Measurements from ENCODE around the gene CAMTA1.
"Not testable (repeated sequence)": the region's sequence is repeated elsewhere in the genome, so short reads cannot be mapped to it uniquely, and the experiment has no call there.

Gene CAMTA1

DNA sequence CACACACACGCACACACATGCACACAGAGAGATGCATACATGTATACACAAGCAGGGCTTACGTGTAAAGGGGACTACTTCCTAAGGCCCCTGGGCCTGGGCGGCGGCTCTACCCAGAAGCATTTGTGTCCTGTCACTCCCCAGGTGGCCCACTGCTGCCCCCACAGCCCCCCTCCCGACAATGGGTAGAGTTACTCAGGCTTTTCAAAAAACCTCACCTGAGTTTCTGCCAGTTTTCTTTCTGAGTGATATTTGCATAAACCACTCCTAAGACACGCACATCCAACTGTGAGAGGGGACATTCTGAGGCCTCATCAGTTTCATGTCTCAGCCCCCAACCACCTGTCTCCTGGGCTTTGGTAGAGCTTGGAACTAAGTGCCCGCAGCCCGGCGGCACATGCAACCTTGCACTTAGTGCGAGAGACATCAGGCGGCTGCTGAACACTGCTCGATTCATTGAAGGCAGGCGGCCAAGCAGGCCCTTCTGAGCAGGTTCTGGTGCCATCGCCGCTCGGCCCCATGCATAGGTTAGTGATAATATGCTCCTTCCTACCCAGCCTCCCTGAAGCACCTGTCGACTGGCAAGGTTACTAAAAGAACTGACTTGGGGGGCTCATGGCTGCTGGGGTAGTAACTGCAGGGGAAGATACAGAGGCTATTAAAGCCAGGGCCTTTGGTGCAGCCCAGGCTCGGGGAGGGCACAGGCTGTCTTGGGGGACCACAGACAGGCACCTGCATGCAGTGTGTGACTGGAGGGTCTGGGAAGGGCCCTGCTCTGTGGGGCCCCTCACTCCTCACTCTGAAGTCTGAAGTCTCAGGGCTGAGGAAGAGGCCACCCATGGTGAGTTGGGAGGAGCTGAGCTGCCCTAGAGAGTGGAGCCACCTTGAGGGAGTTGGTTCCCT, 621.6 kb downstream of the CAMTA1 start:
- DNase-seq = no peak

DNA sequence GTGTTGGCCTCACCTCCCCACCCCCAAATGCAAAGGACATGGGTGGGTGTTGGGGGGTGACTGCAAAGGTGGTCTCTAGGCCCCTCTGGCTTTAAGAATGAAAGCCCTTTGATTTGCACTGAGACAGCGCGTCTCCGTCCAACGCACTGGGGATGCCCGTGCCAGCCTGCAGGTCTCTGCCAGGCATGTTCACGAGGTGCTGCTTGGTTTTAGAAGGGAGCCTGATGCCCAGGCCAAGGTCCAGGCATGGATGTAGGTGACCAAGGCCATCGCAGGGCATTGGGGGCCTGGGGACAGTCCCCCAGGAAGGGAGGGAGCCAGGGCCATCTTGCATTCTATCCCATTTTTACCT, 622.3 kb downstream of the CAMTA1 start:
- DNase-seq = no peak

DNA sequence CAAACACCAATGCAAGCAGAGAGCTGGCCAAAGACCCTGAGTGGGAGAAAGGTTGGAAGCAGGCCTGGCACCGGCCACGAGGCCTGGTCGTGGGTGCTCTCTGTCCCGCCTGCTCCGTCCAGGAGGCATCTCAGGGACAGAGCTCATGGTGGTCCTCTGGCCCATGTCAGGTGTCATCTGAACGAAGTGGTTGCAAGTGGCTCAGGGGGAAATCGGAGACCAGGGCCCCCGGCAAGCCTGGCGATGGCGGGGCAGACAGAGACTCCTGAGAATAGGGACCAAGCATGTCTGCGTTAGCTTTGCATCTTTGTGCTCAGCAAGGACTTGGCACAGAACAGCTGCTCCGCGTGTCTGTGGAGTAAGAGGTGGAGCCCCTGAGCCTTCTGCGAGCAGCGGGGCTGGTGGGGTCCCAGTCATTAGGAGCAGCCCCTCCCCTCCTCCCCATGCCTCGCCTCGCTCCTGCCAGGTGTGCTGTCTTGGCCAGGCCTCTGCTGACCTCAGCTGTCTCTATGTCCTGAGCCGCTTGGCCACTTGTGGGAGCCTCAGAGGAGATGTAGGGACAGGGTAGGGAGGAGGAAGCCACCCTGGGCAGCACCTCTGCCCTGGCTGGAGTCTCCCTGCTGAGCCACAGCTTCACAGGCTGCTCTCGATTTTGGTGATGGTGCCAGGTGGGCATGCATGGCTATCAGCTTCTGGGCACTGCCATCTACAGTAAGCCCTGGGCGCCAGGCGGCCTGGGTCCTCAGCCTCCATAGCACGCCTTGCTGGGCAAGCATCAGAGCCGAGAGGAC, 622.9 kb downstream of the CAMTA1 start:
- no peak for DNase-seq

DNA sequence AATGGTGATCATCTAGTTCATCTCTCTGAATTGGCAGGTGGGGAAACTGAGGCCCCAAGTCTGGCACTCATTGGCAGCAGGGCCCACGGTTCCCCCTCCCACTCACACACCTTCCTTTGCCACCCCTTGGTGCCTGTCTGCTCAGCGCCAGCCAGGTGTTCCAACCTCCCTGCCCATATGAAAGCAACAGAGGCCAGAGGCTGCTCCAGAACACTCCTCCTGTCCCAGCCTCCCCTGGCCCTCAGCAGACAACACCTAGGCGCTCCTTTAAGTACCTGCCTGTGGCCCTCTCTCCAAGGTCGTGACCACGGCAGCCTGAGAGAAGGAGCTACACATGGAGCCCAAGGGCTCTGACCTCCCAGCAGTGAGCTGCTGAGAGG, 623.5 kb downstream of the CAMTA1 start:
- no peak for DNase-seq

DNA sequence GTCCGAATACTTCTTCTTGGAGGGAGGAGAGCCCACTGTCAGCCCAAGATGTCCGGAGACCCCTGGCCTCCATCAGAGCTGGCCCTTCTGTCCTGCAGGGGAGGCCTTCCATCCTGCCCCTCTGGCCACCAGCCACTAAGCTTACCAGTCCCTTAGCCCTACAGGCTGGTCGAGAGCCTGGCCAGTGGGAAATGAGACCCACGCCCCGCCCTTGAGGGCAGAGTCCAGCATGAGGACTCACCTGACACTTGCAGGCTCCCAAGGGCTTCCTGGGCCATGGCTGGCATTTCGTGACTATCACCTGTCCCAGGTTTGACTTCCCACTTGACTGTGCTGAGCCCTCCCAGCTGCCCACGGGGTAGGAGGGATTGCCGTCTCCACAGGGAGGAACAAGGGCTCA, 624.0 kb downstream of the CAMTA1 start:
- no peak for DNase-seq

DNA sequence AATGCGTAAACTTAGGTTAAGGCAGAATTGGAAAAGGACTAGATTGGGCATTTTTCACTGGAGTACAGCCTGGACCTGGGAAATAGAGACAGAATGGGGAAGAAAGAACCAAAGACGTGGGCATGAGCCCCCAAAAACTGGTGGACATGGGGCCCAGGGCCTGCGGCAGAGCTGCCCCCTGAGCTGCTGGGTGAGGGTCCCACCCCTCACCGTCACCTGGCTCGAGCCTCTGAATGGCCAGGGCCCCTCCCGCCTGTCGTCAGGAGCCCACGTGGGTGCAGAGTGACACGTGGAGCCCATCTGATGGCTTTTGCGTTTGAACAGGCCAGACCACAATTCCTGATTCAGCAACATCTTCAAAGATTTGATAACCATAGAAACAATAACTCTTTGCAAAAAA, 624.9 kb downstream of the CAMTA1 start:
- DNase-seq = no peak

DNA sequence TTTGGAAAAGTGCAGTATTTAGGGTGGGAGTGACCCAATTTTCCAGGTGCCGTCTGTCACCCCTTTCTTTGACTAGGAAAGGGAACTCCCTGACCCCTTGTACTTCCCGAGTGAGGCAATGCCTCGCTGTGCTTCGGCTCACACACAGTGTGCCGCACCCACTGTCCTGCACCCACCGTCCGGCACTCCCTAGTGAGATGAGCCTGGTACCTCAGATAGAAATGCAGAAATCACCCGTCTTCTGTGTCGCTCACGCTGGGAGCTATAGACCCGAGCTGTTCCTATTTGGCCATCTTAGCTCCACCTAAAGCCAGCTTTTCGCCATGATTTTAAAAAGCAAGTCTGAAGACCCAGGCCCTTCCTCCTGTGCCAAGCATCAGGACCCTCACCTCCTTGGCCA, 632.4 kb downstream of the CAMTA1 start:
- not testable (repeated sequence) for DNase-seq

DNA sequence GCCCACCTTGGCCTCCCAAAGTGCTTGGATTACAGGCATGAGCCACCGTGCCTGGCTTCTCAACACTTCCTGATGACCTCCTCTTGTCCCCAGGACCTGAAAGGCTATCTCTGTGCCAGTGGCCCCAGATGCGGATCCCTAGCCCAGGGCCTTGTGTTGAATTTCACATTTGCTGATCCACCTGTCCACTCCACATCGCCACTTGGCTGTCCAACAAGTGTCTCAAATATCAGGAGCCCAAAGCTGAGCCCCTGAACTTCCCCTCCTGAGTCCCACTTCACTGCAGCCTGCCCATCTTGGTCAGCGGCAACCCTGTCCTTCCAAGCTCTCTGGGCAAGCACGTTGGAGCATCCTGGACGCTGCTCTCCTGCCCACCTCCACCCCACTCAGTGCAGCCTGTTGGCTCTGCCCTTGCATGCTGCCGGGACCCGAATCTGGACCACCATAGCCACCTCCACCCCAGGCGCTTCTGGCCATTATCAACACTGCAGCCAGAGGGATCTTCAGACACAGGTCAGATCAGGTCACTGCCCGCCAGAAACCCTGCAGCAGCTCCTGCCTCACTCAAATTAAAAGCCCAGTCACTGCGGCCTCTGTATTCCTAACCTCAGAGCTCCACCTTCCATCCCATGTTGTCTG, 633.3 kb downstream of the CAMTA1 start:
- DNase-seq = no peak

DNA sequence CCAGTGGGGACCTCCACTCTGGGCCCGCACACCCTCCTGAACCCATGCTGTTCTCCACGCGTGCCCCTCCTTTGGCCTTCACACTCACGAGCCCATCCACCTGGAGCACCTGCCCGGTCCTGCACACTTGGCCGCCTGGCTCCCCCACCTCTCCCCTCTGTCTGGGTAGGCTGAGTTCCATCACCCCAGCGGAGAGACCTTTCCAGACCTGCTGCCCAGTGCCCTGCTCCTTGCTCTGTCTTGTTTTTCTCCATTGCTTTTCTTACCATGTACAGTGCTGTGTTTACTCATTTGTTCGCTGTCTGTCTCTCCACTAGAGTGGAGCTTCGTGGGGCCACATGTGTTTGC, 634.8 kb downstream of the CAMTA1 start:
- DNase-seq = no peak

DNA sequence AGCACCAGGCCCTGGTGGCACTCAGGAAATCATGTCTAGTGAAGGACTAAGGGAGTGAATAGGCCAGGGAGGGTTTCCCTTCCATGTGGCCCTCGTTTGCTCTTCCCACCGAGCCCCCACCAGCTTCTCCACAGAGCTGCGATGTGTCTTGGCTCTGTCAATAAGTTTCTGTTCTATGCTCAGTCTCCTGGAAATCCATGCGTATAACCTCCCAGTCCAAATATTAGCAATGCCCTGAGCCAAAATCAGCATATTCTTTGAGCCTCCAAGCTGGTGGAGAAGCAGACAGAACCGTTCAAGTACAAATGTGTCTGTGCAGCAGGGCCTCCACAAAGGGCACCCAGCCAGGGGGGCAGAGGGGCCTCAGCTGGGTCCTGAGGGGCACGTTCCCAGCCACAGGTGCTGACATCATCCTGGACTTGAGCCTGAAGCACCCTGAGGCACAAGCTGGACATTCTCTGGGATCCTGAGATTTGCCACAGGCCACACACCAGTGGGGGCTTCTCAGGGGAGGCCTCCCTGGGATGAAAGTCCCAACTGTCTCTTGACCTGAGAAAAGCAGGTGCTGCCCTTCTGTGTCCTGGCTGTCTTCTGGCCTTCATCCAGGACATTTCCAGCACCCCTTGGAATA, 635.3 kb downstream of the CAMTA1 start:
- DNase-seq = no peak

DNA sequence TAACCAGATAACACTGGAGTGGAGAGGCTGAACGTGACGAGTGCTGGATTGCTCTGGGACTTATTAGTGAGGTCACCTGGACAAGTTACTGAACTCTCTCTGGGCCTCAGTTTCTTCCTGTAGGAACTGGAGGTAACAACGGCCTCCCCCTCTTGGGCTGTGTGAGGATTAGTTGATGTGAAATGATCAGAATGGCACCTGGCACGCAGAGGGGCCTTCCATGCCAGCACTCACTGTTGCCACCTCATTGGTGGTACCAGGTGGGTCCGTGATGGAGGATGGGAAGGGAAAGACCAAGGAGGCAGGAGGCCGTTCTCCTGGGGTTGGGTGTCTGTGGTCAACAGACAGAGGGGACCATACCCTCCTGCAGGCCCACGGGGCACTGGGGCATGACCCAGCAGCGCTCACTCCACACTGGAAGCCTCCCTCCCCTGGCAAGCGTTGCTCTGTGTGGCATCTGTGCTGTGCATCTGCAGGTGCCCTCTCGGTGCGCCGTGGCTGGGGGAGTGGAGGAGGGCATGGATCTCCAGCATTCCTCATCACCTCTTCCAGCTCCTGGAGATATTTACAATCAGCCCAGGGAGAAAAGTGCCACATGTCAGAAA, 636.3 kb downstream of the CAMTA1 start:
- DNase-seq = no peak

DNA sequence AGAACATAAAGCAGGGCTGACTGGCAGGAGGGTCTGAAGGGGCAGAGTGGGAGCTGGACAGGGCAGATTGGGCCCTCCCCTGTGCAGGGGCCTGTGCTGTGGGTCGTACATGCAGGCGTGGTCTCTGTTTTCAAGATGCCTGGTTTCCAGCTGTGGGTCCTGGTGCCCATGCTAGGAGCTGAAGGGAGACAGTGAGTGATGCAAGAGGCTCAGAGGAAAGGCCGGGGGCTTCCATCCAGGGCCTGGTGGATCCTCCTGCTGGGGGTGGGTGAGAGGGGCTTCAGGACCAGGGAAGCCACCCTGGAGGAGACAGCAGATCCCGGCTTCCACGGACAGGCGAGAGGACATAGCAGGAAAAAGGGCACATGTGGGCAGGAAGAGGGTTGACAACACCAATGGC, 636.8 kb downstream of the CAMTA1 start:
- no peak for DNase-seq

DNA sequence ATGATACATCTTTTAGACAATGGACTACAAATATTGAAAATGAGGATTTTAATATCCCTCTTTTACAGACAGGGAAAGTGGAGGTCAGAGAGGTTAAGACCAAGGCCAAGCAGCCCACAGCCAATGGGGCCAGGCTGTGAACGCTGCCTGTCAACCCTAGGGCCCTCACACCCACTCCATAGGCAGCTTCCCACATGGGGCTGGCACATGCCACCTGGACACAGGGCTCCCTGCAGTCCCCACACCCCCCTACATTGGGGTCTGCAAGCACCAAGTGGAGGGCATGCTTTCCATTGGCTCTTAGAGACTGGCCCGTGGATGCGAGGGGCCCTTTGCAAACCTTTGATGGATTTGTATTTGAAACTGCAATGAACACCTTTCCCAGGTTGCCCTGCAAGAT, 637.3 kb downstream of the CAMTA1 start:
- DNase-seq = no peak

DNA sequence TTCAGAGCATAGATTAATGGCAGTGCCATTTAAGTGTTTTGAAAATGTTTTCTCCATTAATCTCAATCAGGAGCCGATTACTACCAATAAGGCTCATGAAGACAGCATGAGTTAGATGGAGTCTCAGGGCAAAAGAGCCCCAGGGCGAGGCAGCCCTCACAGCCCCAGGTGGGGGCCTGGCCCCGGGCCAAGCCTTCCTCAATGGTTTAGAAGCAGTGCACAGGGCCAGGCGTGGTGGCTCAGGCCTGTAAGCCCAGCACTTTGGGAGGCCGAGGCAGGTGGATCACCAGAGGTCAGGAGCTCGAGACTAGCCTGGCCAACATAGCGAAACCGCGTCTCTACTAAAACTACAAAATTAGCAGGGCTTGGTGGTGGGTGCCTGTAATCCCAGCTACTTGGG, 637.7 kb downstream of the CAMTA1 start:
- DNase-seq = no peak

DNA sequence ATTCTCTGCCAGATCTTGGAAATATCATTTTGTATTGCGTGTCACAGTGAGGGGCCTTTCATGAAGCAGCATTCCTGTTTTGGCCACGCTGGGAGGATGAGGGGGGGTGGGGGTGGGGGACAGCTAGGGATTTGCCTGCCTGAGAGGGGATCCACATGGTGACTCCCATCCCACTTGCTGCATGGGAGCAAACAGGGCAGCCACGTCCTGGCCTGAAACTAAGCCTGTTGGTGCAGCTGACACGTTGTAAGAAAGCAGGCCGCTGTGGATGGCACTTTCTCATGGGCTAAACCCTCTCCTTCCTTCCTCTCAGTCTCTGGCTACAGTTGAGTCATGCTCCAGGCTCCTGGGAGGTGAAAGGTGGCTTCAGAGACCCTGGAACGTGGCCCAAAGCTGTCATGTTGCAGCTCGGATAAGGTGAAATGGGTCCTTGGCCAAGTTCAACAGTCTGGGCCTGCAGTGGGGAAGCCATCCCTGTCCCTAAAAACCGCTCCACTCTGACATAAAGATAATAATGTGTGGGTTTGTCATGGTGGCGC, 639.2 kb downstream of the CAMTA1 start:
- DNase-seq = no peak

DNA sequence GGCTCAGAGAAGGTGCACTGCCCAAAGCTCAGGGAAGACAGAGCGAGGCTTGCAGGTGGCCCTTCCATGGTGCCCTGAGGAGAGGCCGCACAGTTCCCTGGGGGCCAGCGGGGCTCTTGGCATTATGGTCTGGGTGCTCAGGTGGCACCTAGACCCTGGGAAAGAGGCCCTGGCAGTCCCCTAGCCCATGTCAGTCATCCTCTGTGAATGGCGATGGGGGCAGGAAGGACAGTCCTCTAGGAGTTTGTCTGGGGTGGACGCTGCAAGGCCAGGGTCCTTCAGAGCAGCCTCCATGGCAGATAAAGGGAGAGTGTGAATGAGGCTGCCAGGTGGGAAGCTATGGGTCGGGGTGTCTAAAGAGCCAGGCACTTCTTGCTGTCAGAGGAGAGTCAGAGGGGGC, 640.0 kb downstream of the CAMTA1 start:
- no peak for DNase-seq

DNA sequence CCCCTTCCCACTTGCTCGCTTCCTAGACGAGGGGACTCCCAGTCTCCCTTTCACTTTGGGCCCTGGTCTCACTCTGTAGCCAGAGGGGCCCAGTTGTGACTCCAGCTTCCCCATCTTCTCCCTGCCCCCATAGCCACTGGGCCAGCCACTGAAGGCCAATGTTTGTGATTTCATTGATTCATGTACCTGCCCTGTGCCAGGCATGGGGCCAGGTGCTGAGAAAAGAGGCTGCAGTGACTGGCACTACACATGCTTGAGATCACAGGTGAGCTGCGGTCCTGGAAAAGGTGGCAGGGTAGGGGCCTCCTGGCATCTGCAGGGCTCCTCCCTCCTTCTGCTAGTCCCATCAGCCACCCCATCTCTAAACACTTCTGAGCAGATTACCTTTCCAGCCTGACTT, 640.5 kb downstream of the CAMTA1 start:
- DNase-seq = no peak

DNA sequence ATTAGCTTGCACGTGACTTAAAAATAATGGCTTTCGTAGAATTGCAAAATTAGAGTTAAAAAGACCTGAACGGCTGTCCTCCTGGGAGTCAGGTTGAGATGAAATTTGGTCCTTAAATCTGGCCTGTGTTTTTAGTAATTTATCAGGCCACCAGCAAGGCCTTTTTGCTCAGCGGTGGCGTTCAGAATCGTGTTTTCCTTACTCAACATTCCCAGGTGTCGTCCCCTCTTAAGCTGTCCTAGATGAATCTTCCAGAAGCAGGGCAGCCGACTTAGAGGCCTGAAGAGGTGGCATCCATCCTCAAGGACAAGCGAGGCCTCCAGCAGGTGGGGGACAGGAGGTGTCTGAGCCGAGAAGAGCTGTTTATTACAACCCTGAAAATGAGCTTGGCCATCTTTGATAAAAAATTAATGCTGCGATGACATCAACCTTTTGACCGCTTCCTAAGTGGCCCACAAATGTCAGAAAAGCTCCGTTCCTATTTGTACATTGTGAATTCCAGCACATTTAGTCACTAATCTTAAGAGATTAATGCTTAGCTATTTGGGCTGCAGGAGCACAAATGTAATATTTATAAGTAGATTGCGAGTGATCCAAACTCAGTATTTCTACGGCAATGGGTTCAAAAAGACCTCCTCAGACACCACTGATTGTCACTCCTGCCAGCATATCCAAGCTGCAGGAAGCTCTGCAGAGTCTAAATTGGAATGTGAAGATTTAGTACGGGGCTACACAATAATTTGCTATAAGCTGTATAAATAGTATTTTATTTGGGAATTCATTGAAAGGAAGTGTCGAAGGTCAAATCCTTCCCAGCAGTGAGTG, 641.7 kb downstream of the CAMTA1 start:
- DNase-seq = no peak

DNA sequence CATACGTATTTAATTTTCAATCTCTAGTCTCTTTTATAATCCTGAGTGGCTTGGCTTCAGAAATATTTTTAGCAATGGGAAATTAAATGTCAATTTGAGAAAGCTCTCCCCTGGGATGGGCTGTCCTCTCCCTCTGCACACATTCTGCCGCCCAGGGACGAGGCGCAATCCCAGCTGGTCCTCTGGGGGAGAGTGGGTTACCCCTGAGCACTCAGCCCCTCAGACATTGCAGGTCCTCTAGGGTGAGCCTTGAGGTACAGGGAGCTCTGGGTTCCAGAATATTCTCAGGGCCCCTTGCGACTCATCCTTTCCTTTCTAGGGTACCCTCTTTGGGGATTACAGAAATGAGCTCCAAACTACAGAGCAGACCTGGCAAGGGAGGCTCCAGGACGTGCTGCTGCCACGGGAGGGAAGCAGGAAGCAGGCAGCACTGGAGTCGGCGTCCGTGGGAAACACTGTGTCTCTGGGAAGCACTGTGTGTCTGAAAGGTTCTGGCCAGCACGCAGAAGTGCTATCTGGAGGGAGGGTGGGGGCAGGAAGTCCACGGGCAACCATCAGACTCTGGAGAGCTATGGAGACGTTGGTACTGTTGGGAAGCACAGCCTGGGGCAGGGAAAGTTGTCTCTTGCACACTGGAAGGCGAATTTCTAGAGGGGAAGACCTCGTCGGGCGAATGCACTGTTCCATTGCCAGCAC, 642.5 kb downstream of the CAMTA1 start:
- no peak for DNase-seq

DNA sequence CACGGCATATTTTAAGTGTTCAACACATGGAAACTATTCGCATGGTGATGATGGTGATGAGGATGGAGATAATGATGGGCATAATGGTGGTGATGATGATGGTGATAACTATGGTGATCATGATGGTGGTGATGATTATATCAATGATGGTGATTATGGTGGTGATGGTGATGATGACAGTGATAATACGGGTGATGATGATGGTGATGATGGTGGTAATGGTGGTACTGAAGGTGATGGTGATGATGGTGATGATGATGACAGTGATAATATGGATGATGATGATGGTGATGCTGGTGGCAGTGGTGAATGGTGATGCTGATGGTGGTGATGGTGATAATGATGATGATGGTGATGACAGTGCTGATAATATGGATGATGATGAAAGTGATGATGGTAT, 644.0 kb downstream of the CAMTA1 start:
- DNase-seq = no peak

DNA sequence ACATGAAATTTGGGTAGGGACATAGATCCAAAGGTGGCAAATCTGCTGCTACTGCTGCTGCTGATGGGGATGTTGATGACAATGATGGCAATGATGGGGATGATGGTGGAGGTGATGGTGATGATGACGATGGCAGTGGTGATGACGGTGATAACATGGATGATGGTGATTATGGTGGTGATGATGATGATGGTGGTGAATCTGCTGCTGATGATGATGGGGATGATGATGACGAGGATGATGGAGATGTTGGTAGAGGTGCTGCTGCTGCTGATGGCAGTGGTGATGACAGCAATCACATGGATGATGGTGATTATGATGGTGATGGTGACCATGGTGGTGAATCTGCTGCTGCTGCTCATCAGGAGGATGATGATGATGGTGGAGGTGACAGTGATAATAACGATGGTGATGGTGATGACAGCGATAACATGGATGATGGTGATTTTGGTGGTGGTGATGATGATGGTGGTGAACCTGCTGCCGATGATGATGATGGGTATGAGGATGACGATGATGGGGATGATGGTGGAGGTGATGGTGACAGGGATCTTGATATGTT, 644.9 kb downstream of the CAMTA1 start:
- no peak for DNase-seq
